ENCODE measurements around the gene LSP1.
"Not testable (repeated sequence)": the region's sequence is repeated elsewhere in the genome, so short reads cannot be mapped to it uniquely, and the experiment has no call there.

Gene LSP1

GRCh38 chr11:1875093-1875850 is 22.4 kb downstream of the LSP1 start:
- DNase-seq (ENCODE audit: low read depth in 2 of 2) = no peak

- not testable (repeated sequence) for DNase-seq (ENCODE audit: low read depth in 2 of 2)
Measured at GRCh38 chr11:1875851-1876301, 23.0 kb downstream of the LSP1 start.

- no peak for DNase-seq (ENCODE audit: low read depth in 2 of 2)
Measured at GRCh38 chr11:1876361-1877063, 23.6 kb downstream of the LSP1 start.

- DNase-seq (ENCODE audit: low read depth in 2 of 2) = no peak
Measured at GRCh38 chr11:1877211-1878136, 24.6 kb downstream of the LSP1 start.

GRCh38 chr11:1878137-1879031 is 25.5 kb downstream of the LSP1 start:
- DNase-seq (ENCODE audit: low read depth in 2 of 2) = no peak

GRCh38 chr11:1879342-1879940 is 26.6 kb downstream of the LSP1 start:
- DNase-seq (ENCODE audit: low read depth in 2 of 2) = no peak

GRCh38 chr11:1879941-1880720 is 27.2 kb downstream of the LSP1 start:
- no peak for DNase-seq (ENCODE audit: low read depth in 2 of 2)

GRCh38 chr11:1880746-1881441 is 28.0 kb downstream of the LSP1 start:
- DNase-seq (ENCODE audit: low read depth in 2 of 2) = no peak

- no peak for DNase-seq (ENCODE audit: low read depth in 2 of 2)
Measured at GRCh38 chr11:1881442-1882264, 28.8 kb downstream of the LSP1 start.

- DNase-seq (ENCODE audit: low read depth in 2 of 2) = peak; percentile 29 to 69
Measured at GRCh38 chr11:1882265-1883238, 29.7 kb downstream of the LSP1 start.

GRCh38 chr11:1883346-1884302 is 30.7 kb downstream of the LSP1 start:
- no peak for DNase-seq (ENCODE audit: low read depth in 2 of 2)

- no peak for DNase-seq (ENCODE audit: low read depth in 2 of 2)
Measured at GRCh38 chr11:1884303-1884700, 31.4 kb downstream of the LSP1 start.

- DNase-seq (ENCODE audit: low read depth in 2 of 2) = not testable (repeated sequence)
Measured at GRCh38 chr11:1886551-1886950, 33.7 kb downstream of the LSP1 start.

- no peak for DNase-seq (ENCODE audit: low read depth in 2 of 2)
Measured at GRCh38 chr11:1887451-1888346, 34.8 kb downstream of the LSP1 start.

GRCh38 chr11:1888347-1888753 is 35.5 kb downstream of the LSP1 start:
- DNase-seq (ENCODE audit: low read depth in 2 of 2) = no peak

All from stimulated activated CD8-positive, alpha-beta memory T cell treated with anti-CD3 and anti-CD28 coated beads, Interleukin-7, amount 100 ng/mL, for 4 hours (primary cell).